GM12878 (cell line): Measurements from ENCODE around the gene INHBE. TPM values are rescaled to one million over a fixed set of nuclear protein-coding genes. Genes with fewer than 3 reads are reported as not detected.

Experiments used
- ATF7 ChIP-seq: fragments of 450-650 bp; IDR thresholded peaks from 2 replicates; pipeline ENCODE4 v1.6.1; 2016; ENCODE audit warnings: low read depth, mild to moderate bottlenecking
- CREM ChIP-seq: IDR thresholded peaks from 2 replicates; pipeline ENCODE4 v1.6.1; 2014; ENCODE audit warnings: antibody characterized with exemption, low read depth
- CTCF ChIP-seq, 3 experiments: IDR thresholded peaks in 2 of 3; conservative IDR thresholded peaks in 1 of 3; 2 replicates each; pipeline ENCODE4 v1.5.1; 2011; ENCODE audit warnings: low read depth in 3 of 3, low read length in 3 of 3, mild to moderate bottlenecking in 3 of 3, control low read depth in 2 of 3, moderate library complexity in 2 of 3, inconsistent platforms in 1 of 3, mixed read lengths in 1 of 3; ENCODE audit not compliant: control insufficient read depth in 2 of 3, insufficient read depth in 1 of 3; ENCODE audit errors: extremely low read depth in 1 of 3
- IKZF2 ChIP-seq, 2 experiments: fragments of 450-650 bp; IDR thresholded peaks; 2 replicates each; pipeline ENCODE4 v1.6.1; 2017; ENCODE audit warnings: mild to moderate bottlenecking in 2 of 2, moderate library complexity in 2 of 2
- JUNB ChIP-seq: IDR thresholded peaks from 2 replicates; pipeline ENCODE4 v1.6.1; 2016; ENCODE audit warnings: antibody characterized with exemption, mild to moderate bottlenecking
- MYB ChIP-seq: fragments of 150-350 bp; IDR thresholded peaks from 2 replicates; pipeline ENCODE4 v1.6.1; 2014; ENCODE audit warnings: mild to moderate bottlenecking, low read depth, low read length, borderline replicate concordance
- NFYA ChIP-seq: IDR thresholded peaks from 2 replicates; pipeline ENCODE4 v1.6.1; 2011; ENCODE audit warnings: low read depth, mild to moderate bottlenecking, low read length, improper control_type of control experiment, borderline replicate concordance
- NFYB ChIP-seq: IDR thresholded peaks from 2 replicates; pipeline ENCODE4 v1.6.1; 2011; ENCODE audit warnings: low read depth, mild to moderate bottlenecking, low read length, improper control_type of control experiment, moderate library complexity; ENCODE audit not compliant: insufficient read depth
- NR2C1 ChIP-seq: fragments of 450-650 bp; IDR thresholded peaks from 2 replicates; pipeline ENCODE4 v1.6.1; 2017; ENCODE audit warnings: antibody characterized with exemption, mild to moderate bottlenecking, moderate library complexity
- NR2C2 ChIP-seq: IDR thresholded peaks from 2 replicates; pipeline ENCODE4 v1.6.1; 2011; ENCODE audit warnings: borderline replicate concordance, low read depth; ENCODE audit not compliant: control insufficient read depth, insufficient read length
- PBX3 ChIP-seq: IDR thresholded peaks from 2 replicates; pipeline ENCODE4 v1.6.1; 2011; ENCODE audit warnings: mild to moderate bottlenecking, low read depth, low read length, moderate library complexity; ENCODE audit not compliant: insufficient replicate concordance
- PRDM15 ChIP-seq: fragments of 450-650 bp; formaldehyde crosslinking; IDR thresholded peaks from 2 replicates; pipeline ENCODE4 v1.4.0; 2020; ENCODE audit warnings: mild to moderate bottlenecking, moderate library complexity
- RFX5 ChIP-seq: IDR thresholded peaks from 2 replicates; pipeline ENCODE4 v1.6.1; 2011; ENCODE audit warnings: low read depth, low read length, improper control_type of control experiment
- RUNX3 ChIP-seq: IDR thresholded peaks from 2 replicates; pipeline ENCODE4 v1.6.1; 2012; ENCODE audit warnings: low read length, inconsistent platforms
- SMAD5 ChIP-seq: IDR thresholded peaks from 2 replicates; pipeline ENCODE4 v1.6.1; 2016; ENCODE audit warnings: antibody characterized with exemption, low read depth
- SP1 ChIP-seq: IDR thresholded peaks from one replicate; pipeline ENCODE4 v1.6.1; 2011; ENCODE audit warnings: low read depth, low read length
- SREBF2 ChIP-seq: IDR thresholded peaks from 2 replicates; pipeline ENCODE4 v1.6.1; 2012; ENCODE audit warnings: mild to moderate bottlenecking, low read length
- TAF1 ChIP-seq: IDR thresholded peaks from 2 replicates; pipeline ENCODE4 v1.6.1; 2011; ENCODE audit warnings: mild to moderate bottlenecking, low read depth, low read length, borderline replicate concordance
- USF1 ChIP-seq: IDR thresholded peaks from 2 replicates; pipeline ENCODE4 v1.6.1; 2011; ENCODE audit warnings: borderline replicate concordance, low read depth, mild to moderate bottlenecking, moderate library complexity, mixed read lengths, low read length; ENCODE audit not compliant: insufficient read depth; ENCODE audit errors: extremely low read length
- USF2 ChIP-seq: IDR thresholded peaks from 2 replicates; pipeline ENCODE4 v1.6.1; 2011; ENCODE audit warnings: low read depth, low read length, improper control_type of control experiment, borderline replicate concordance
- YBX1 ChIP-seq: fragments of 450-650 bp; IDR thresholded peaks from 2 replicates; pipeline ENCODE4 v1.6.1; 2016; ENCODE audit warnings: antibody characterized with exemption
- ZSCAN29 ChIP-seq: fragments of 450-650 bp; IDR thresholded peaks from 2 replicates; pipeline ENCODE4 v1.6.1; 2017; ENCODE audit warnings: mild to moderate bottlenecking, moderate library complexity
- polyA plus RNA-seq, 11 experiments: library from polyadenylated mRNA; depleted of rRNA in 4 of 11; unstranded in 6 of 11; stranded (reverse) in 5 of 11; fragments of >200 nt; fragmentation: Nextera tagmentation in 4 of 11; fragmentation: Illumina TruSeq in 1 of 11; extraction: Ambion mirVana in 4 of 11; extraction: Trizol in 1 of 11; gene quantifications; 1 replicate in 1 of 11; 2 replicates in 10 of 11; pipeline versions ENCODE4 v1.2.1 to v1.2.3, GENCODE V29; 2011 to 2016; ENCODE audit warnings: inconsistent platforms in 2 of 11, missing spikeins in 2 of 11, low read depth in 1 of 11
- total RNA-seq, 4 experiments: library from RNA; depleted of rRNA in 3 of 4; stranded (reverse); fragments of >200 nt in 3 of 4; fragmentation: Illumina TruSeq in 1 of 4; extraction: Trizol in 1 of 4; gene quantifications; 2 replicates each; pipeline versions ENCODE4 v1.2.1 to v1.2.3, GENCODE V29; 2013 to 2021

The INHBE gene
- total and polyA plus RNA-seq, 10 of the 15 experiments (the other 5 are each of a cell fraction or from before 2014, with no cell fraction given): 0.09 to 2.5 (median 0.37) TPM

- TF ChIP-seq PRDM15 (CRISPR knock-in tag) (no peak), NR2C1 (no peak), JUNB (no peak), NFYB (no peak), MYB (no peak), NR2C2 (no peak), RFX5 (no peak), RUNX3 (peak; percentile 24; the same call in 1 of the 2 replicates), SMAD5 (no peak), SREBF2 (no peak), ATF7 (peak; percentile 30; the same call in 1 of the 2 replicates), ZSCAN29 (no peak), USF2 (no peak), SP1 (no peak), YBX1 (no peak), CREM (no peak), PBX3 (no peak), USF1 (no peak), NFYA (no peak), CTCF (IDR thresholded peaks at IDR 0.05 in 2 of 3, conservative IDR thresholded peaks at IDR 0.05 in 1 of 3; ENCODE audit: control insufficient read depth in 2 of 3, extremely low read depth in 1 of 3, insufficient read depth in 1 of 3, low read depth in 3 of 3, low read length in 3 of 3) (peak; percentile 48 to 81 (median 72)), TAF1 (0 out of 2 replicates have a peak, but pooled peaks have one; percentile 24), IKZF2 (IDR thresholded peaks at IDR 0.05) (peak; percentile 74 to 82)
Measured at GRCh38 chr12:57476162-57476992, 21.3 kb downstream of the INHBE start (continued).
